ENCODE results near the gene RUNDC3A.

GRCh38 chr17:44297975-44298374 is 10.4 kb upstream of the RUNDC3A start:
- TF ChIP-seq CTCF (CRISPR knock-in tag; IDR thresholded peaks at IDR 0.05) (no peak), RARG (CRISPR knock-in tag; IDR thresholded peaks at IDR 0.05; ENCODE audit: low read depth) (no peak), ZNF609 (CRISPR knock-in tag; IDR thresholded peaks at IDR 0.05; ENCODE audit: borderline replicate concordance) (no peak), SRY (CRISPR knock-in tag; IDR thresholded peaks at IDR 0.05) (no peak), SP2 (CRISPR knock-in tag; IDR thresholded peaks at IDR 0.05) (no peak), TAF1 (CRISPR knock-in tag; IDR thresholded peaks at IDR 0.05) (no peak), POLR2A (IDR thresholded peaks at IDR 0.05; ENCODE audit: insufficient read depth in 1 of 2, low read depth in 2 of 2, low read length in 2 of 2) (no peak), GABPA (IDR thresholded peaks at IDR 0.05; ENCODE audit: low read depth, low read length) (no peak), GABPA (CRISPR knock-in tag; IDR thresholded peaks at IDR 0.05; ENCODE audit: low read depth) (no peak), EP300 (IDR thresholded peaks at IDR 0.05; ENCODE audit: low read depth in 2 of 2, low read length in 2 of 2) (no peak), EP300 (CRISPR knock-in tag; IDR thresholded peaks at IDR 0.05; ENCODE audit: borderline replicate concordance) (no peak), DZIP1 (CRISPR knock-in tag; IDR thresholded peaks at IDR 0.05) (no peak), ZBED4 (CRISPR knock-in tag; IDR thresholded peaks at IDR 0.05; ENCODE audit: borderline replicate concordance) (no peak), HOXD1 (CRISPR knock-in tag; IDR thresholded peaks at IDR 0.05) (no peak)
